22Rv1 (cell line): Measurements from ENCODE around the gene CNTNAP2.

Source experiments
- H3K27ac ChIP-seq: fragments of 450-650 bp; 2 replicates; pipeline ENCODE4 v1.5.1; 2017
- ZFX ChIP-seq: fragments of 450-650 bp; IDR thresholded peaks from 2 replicates; pipeline ENCODE4 v1.6.1; 2017; ENCODE audit warnings: antibody characterized with exemption, borderline replicate concordance
- TF ChIP-seq, protein P1 (sequence below): fragments of 450-650 bp; IDR thresholded peaks from 2 replicates; pipeline ENCODE4 v1.5.1; 2017; ENCODE audit warnings: mild to moderate bottlenecking

The CNTNAP2 gene

DNA sequence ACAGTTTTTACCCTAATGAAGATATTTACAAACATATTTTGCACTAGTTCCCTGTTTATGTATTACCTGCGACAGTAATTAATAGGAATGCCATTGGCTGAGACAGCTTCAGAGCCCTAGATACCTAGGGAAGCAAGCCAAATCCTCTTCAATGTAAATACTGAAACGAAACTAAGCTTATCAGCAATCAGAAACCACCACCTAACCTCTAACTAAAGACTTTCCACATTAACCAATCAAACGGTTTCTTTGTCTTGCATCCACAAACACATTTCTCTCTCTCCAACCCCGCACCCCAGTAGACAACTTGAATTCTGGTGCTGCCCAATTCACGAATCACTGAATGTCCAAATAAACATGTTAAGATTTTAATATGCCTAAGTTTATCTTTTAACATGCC is 1999.6 kb downstream of the CNTNAP2 start:
- no peak for TF ChIP-seq ZFX
- TF ChIP-seq, protein P1, sequence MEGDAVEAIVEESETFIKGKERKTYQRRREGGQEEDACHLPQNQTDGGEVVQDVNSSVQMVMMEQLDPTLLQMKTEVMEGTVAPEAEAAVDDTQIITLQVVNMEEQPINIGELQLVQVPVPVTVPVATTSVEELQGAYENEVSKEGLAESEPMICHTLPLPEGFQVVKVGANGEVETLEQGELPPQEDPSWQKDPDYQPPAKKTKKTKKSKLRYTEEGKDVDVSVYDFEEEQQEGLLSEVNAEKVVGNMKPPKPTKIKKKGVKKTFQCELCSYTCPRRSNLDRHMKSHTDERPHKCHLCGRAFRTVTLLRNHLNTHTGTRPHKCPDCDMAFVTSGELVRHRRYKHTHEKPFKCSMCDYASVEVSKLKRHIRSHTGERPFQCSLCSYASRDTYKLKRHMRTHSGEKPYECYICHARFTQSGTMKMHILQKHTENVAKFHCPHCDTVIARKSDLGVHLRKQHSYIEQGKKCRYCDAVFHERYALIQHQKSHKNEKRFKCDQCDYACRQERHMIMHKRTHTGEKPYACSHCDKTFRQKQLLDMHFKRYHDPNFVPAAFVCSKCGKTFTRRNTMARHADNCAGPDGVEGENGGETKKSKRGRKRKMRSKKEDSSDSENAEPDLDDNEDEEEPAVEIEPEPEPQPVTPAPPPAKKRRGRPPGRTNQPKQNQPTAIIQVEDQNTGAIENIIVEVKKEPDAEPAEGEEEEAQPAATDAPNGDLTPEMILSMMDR: no peak
- no peak overlapping the region for H3K27ac ChIP-seq

DNA sequence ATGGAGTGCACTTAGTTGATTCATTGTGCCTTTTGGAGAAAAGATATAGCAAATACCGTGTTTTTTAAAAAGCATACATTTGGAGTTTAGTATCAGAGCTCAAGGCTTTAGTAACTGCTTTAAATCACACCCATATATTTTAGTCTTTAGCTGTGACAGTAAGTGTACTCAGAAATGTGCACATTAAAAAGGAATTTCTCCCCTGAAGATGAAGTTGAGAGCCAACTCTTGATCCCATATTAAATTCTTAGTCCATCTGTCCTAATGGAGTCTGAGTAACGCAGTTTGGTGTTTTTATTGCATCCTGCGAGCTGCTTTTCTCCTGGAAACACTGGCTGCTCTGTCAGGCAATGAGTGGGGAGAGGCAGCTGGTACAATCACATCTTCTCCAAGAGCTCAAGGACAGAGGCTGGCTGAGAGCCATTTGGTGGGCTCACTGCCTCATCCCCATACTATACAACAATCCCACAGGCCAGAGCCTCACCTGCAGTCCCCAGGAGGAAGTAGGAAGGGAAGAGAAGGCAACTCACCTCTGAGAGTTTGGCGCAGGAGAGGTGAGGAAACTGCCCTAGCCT is 2000.3 kb downstream of the CNTNAP2 start:
- no peak overlapping the region for H3K27ac ChIP-seq
- no peak for TF ChIP-seq ZFX
- TF ChIP-seq, protein P1: no peak

DNA sequence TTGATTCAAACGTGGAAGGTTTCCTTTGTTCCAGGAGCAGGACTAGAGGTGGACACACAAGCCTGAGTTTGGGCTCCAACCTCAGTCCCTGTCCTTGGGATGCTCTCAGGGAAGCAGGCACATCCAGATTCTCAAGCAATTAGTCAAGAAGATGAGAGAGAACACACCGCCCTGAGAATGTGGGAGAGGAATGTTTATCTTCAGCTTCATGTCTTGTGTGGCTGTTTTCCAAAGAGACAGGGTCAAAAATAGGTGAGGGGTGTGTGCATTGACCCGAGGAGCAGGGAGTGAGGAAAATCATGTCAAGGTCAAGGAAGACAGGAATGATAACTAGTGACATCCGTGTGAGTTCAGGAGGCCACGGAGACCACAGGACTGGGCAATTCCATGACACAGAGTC is 2001.8 kb downstream of the CNTNAP2 start:
- TF ChIP-seq, protein P1: no peak
- no peak for TF ChIP-seq ZFX
- H3K27ac ChIP-seq: no peak overlapping the region

DNA sequence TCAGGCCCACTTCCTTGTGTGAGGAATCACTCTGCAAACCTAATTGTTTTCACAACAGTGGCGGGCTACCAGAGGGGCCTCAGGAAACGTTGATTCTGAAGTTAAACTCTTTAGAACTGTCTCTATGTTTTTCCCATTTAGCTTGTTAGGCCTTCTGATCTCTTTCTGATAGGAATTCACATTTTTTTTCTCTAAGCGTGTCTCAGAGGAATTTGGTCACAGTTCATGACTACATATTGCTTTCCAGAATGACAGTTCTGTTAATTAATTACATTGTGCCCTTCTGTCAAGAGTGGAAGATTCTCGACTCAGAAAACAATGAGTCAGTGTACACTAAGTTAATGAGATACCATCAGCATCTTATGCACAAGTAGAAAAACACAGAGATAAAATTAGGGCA is 2004.8 kb downstream of the CNTNAP2 start:
- no peak overlapping the region for H3K27ac ChIP-seq
- no peak for TF ChIP-seq ZFX
- TF ChIP-seq, protein P1: no peak

DNA sequence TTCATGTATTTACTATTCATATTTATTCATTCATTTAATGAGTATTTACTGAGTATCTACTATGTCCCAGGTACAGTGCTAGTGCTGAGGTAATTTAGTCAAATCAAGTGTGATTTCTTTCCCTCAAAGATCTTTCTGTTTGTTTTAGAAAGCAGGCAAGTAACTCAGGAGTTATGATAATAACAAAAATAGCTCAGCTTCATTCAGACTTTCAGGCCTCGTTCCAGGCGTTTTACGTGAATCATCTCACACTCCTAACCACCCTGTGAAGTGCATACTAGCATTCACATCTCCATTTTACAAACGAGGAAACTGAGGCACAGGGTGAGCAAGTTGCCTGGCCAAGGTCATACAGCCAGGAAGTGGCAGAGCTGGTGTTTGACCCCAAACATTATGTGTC is 2005.2 kb downstream of the CNTNAP2 start:
- no peak for TF ChIP-seq ZFX
- TF ChIP-seq, protein P1: no peak
- no peak overlapping the region for H3K27ac ChIP-seq

DNA sequence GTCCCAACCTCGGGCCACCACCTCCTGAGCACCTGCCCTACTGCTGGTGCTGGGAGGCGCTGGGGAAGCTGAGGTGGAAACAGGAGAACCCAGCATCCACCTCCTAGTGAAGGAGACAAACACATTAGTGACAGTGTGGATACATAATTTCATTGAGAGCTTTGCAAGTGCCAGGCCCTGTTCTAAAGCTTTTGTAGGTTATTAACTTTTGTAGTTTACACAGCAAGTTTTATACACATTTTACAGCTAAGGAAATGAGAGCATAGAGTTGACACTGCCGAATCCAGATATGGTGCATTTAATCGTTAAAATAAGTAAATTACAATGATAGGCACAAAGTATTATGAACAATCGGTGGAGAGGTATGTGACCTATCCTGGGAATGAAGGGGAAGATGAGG is 2007.9 kb downstream of the CNTNAP2 start:
- H3K27ac ChIP-seq: no peak overlapping the region
- TF ChIP-seq, protein P1: no peak
- no peak for TF ChIP-seq ZFX

DNA sequence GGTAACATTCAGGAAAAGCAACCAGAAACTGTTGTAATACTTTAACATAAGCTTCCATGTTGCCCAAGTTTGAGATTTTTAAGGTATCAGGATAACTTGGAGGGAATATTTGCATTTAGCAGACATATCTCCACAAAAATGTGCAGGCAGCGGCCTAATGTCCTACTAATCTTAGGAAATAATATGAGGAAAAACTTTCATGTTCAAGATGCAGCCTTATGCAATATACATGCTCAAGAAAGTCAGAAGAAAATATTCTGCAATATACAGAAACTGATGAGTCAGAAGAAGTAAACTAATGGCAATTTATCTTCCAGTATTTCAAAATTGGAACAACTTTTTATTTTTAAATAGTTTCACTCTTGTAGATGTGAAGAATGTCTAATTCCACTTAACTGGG is 2010.8 kb downstream of the CNTNAP2 start:
- no peak overlapping the region for H3K27ac ChIP-seq
- TF ChIP-seq ZFX: no peak
- TF ChIP-seq, protein P1: no peak
